ENCODE measurements around the gene BMP6. TPM values are rescaled to one million over a fixed set of nuclear protein-coding genes. Genes with fewer than 3 reads are reported as not detected.

Gene BMP6
- total and polyA plus RNA-seq, 2 experiments from 2014 or later = 0.74 TPM; not detected in 1

DNA sequence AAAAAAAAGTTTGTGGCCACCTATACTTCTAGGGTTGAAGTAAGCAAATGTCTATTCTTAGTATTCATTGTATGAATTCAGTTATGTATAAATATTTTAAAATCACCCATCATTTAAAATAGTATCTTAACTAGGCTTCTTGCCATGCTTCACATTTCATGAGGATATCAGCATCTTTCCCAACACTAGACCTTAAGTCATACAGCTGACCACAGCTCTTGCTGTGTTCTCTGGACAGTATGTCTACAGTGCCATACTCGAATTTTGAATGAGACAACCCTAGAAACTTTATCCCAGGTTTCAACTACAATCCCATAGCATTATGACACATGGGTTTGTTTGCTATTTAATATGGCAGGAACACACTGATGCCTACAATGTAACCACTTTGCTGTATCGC lies 179.5 kb downstream of the BMP6 start:
- peak in 1 of 2 donors; percentile 55 for DNase-seq (ENCODE audit: low read depth in 1 of 2, low spot score in 1 of 2)
- TF ChIP-seq, protein P1, sequence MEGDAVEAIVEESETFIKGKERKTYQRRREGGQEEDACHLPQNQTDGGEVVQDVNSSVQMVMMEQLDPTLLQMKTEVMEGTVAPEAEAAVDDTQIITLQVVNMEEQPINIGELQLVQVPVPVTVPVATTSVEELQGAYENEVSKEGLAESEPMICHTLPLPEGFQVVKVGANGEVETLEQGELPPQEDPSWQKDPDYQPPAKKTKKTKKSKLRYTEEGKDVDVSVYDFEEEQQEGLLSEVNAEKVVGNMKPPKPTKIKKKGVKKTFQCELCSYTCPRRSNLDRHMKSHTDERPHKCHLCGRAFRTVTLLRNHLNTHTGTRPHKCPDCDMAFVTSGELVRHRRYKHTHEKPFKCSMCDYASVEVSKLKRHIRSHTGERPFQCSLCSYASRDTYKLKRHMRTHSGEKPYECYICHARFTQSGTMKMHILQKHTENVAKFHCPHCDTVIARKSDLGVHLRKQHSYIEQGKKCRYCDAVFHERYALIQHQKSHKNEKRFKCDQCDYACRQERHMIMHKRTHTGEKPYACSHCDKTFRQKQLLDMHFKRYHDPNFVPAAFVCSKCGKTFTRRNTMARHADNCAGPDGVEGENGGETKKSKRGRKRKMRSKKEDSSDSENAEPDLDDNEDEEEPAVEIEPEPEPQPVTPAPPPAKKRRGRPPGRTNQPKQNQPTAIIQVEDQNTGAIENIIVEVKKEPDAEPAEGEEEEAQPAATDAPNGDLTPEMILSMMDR (IDR thresholded peaks at IDR 0.05; ENCODE audit: low read depth, low read length) = no peak
- H3K36me3 ChIP-seq = peaks cover 20% of the 10 kb centered on the region
- no peaks in the 10 kb centered on the region for H3K27me3 ChIP-seq
- no peaks in the 10 kb centered on the region for H3K4me1 ChIP-seq (ENCODE audit: low read depth)
- no peak overlapping the region for H3K27ac ChIP-seq
- H3K4me3 ChIP-seq = no peak overlapping the region
- no peaks in the 10 kb centered on the region for H3K9me3 ChIP-seq (ENCODE audit: low read depth)

DNA sequence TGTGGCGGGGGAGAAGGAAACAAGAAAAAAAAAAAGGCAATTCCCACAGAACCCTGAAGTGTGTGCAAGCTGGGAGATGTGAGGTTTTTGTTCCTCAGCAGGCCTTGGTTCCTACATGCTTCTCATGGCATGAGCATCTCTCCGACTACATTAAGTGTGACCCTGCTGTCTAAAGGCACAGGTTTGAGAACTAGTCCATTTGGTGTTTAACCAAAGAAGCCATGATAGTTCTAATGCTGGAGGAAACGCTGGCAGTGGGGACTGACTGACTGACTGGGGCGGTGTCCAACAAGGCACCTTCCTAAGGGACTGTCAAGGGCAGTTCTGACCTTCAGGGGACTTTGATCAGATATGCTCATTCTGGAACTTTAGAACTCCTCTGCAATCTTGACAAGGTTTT lies 180.8 kb downstream of the BMP6 start:
- TF ChIP-seq, protein P1 (IDR thresholded peaks at IDR 0.05; ENCODE audit: low read depth, low read length) = no peak
- peaks cover 7% of the 10 kb centered on the region for H3K27me3 ChIP-seq
- H3K27ac ChIP-seq = no peak overlapping the region
- DNase-seq (ENCODE audit: low read depth in 1 of 2, low spot score in 1 of 2) = no peak
- no peaks in the 10 kb centered on the region for H3K4me1 ChIP-seq (ENCODE audit: low read depth)
- H3K9me3 ChIP-seq (ENCODE audit: low read depth) = no peaks in the 10 kb centered on the region
- no peak overlapping the region for H3K4me3 ChIP-seq
- peaks cover 20% of the 10 kb centered on the region for H3K36me3 ChIP-seq

DNA sequence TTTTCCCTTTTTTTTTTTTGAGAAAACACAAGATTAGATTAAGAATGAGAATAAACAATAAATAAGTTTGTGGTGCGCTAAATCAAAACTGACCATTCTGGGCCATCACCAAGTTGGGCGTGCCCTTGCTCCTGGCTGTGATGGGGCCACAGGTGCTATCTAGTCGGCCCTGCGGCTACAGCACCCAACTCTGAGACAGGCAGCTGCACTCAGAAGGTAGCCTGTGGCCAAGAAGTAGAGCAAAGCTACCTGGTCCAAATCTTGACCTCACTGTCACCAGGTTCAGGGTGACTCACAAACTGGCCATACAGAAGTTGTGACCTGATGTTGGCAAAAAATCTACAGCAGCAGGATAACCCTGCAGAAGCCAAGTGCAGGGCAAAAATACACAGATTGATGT lies 181.3 kb downstream of the BMP6 start:
- no peak overlapping the region for H3K4me3 ChIP-seq
- H3K4me1 ChIP-seq (ENCODE audit: low read depth) = no peaks in the 10 kb centered on the region
- H3K9me3 ChIP-seq (ENCODE audit: low read depth) = no peaks in the 10 kb centered on the region
- TF ChIP-seq, protein P1 (IDR thresholded peaks at IDR 0.05; ENCODE audit: low read depth, low read length) = no peak
- H3K36me3 ChIP-seq = peaks cover 20% of the 10 kb centered on the region
- H3K27ac ChIP-seq = no peak overlapping the region
- no peak for DNase-seq (ENCODE audit: low read depth in 1 of 2, low spot score in 1 of 2)
- H3K27me3 ChIP-seq = peaks cover 11% of the 10 kb centered on the region

DNA sequence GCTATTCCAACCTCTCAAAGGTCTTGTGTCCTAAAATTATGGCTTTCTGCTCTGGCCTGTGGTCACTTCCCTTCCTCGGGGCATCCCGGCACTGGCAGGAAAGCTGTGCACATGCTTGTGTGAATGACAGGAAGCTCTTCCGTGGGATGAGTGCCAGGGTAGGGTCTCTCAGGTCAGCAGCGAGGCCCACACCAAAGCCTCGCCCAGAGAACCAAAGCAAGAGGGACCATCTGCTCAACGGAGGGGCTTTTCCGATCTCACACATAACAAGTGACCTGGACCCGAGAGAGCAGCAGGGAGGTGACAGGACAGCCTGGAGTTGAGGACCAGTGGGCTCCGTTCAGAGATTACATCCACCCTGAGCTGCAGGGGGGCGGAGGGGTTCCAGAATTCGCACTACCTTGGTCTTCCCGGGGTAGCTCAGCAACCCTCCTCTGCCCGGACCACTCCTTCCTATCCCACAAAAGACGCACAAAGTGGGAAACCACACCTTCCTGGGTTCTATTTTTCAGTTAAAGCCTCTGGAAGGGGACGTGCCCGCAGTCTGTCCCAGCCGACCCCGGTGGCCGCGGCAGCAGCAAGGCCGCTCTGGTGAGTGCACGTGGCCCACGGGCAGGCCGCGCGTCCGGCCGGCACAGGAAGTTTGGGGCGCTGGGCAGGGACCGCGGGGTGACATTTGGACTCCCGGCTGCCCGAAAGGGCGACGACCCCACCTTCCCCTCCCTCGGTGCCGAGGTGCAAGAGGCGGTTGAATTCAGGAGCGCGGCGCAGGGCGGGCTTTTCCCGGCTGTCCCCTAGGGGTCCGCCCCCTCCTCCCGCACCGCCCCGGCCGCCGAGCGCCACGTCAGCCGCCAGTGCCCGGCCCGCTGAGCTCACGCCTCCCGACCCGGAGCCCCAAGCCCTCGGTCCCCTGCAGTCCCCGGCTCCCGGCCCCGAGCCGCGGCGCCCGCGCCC lies 183.7 kb downstream of the BMP6 start:
- peak; percentile 59 to 71 for DNase-seq (ENCODE audit: low read depth in 1 of 2, low spot score in 1 of 2)
- H3K4me3 ChIP-seq = peak overlapping the region; percentile 90
- peak overlapping the region; percentile 67 for H3K27ac ChIP-seq
- peaks cover 34% of the 10 kb centered on the region for H3K27me3 ChIP-seq
- TF ChIP-seq, protein P1 (IDR thresholded peaks at IDR 0.05; ENCODE audit: low read depth, low read length) = no peak
- no peaks in the 10 kb centered on the region for H3K4me1 ChIP-seq (ENCODE audit: low read depth)
- no peaks in the 10 kb centered on the region for H3K9me3 ChIP-seq (ENCODE audit: low read depth)
- H3K36me3 ChIP-seq = no peaks in the 10 kb centered on the region

DNA sequence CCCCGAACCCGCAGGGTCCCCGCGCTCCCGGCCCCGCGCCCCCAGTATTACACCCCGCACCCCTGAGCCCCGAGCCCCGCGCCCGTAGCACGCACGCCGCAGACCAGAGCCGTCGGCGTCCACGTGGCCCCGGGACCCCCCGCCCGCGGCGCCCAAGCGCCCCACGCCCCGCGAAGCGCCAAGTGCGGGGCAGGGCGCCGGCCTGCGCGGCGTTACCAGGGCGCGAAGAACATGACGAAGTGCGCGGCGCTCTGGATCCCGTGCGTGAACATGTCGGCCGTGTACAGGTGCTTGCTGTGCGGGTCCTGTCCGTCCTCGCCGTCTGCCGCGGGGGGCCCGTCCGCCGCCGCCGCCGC lies 184.4 kb downstream of the BMP6 start:
- Histone ChIP-seq H3K27me3 (peaks cover 35% of the 10 kb centered on the region), H3K36me3 (no peaks in the 10 kb centered on the region), H3K27ac (peak overlapping the region; percentile 67), H3K4me1 (ENCODE audit: low read depth) (no peaks in the 10 kb centered on the region), H3K4me3 (peak overlapping the region; percentile 90), H3K9me3 (ENCODE audit: low read depth) (no peaks in the 10 kb centered on the region)
- TF ChIP-seq, protein P1 (IDR thresholded peaks at IDR 0.05; ENCODE audit: low read depth, low read length) = no peak
- DNase-seq (ENCODE audit: low read depth in 1 of 2, low spot score in 1 of 2) = no peak
